Measurements from ENCODE around the gene RAB4A. TPM values are rescaled to one million over a fixed set of nuclear protein-coding genes. Genes with fewer than 3 reads are reported as not detected.

The RAB4A gene
- total RNA-seq, 1 experiment from 2014 or later = 66.7 TPM

- Mint-ChIP-seq H3K4me3 (no peak overlapping the region), H3K27ac (no peak overlapping the region), H3K9me3 (peaks cover 16 to 17% of the 10 kb centered on the region in 2 experiments), H3K27me3 (ENCODE audit: low read depth) (peaks cover 2% of the 10 kb centered on the region; the same call in 1 of the 2 replicates), H3K4me1 (peaks cover 19 to 24% of the 10 kb centered on the region in 2 experiments), H3K36me3 (ENCODE audit: insufficient read depth in 1 of 3, low read depth in 3 of 3) (peaks cover 3 to 18% (median 13%) of the 10 kb centered on the region in 3 experiments; a peak in 6 of 7 replicates)
- no peak overlapping the region for H3K14ac ChIP-seq (ENCODE audit: insufficient read depth, low read length)
- TF ChIP-seq CTCF (conservative IDR thresholded peaks at IDR 0.05) = no peak
- H3K4ac ChIP-seq (ENCODE audit: low read depth, low read length) = no peak overlapping the region
- no peak overlapping the region for H3K23ac ChIP-seq (ENCODE audit: insufficient read length, low read depth, low read length)
- no peak overlapping the region for H2AK5ac ChIP-seq (ENCODE audit: insufficient read length, low read length)
- H3K56ac ChIP-seq (ENCODE audit: insufficient read length, low read depth, low read length) = no peak overlapping the region
- H4K5ac ChIP-seq (ENCODE audit: insufficient read length, low read depth, low read length) = no peak overlapping the region
- H4K20me1 ChIP-seq (ENCODE audit: control insufficient read depth, insufficient read depth, insufficient read length) = no peaks in the 10 kb centered on the region
- no peak overlapping the region for H2BK5ac ChIP-seq (ENCODE audit: insufficient read length, low read length)
- H2AFZ ChIP-seq (ENCODE audit: low read length) = no peak overlapping the region
- no peaks in the 10 kb centered on the region for H3K79me2 ChIP-seq (ENCODE audit: insufficient read depth, low read length)
- H4K91ac ChIP-seq (ENCODE audit: insufficient read length, low read depth, low read length) = no peak overlapping the region
- H3K4me1 ChIP-seq (ENCODE audit: insufficient read depth, low read length) = peaks cover 9% of the 10 kb centered on the region; the same call in 1 of the 2 replicates
- no peaks in the 10 kb centered on the region for H3K9me3 ChIP-seq (ENCODE audit: control insufficient read depth, low read depth, low read length)
- no peak overlapping the region for H2BK20ac ChIP-seq (ENCODE audit: low read depth, low read length, poor library complexity, severe bottlenecking)
- no peaks in the 10 kb centered on the region for H3K79me1 ChIP-seq (ENCODE audit: insufficient read depth, low read depth, low read length, poor library complexity, severe bottlenecking)
- WGBS (ENCODE audit: extremely low coverage, insufficient read length, low lambda C conversion rate) = no CpG with 5 or more reads among the region's 2 CpGs
- no peak overlapping the region for H4K8ac ChIP-seq (replicated peaks; ENCODE audit: insufficient read length, low read depth, low read length)
- no peak overlapping the region for H3K9ac ChIP-seq (ENCODE audit: extremely low read depth, insufficient read length, low read length)
- H2BK15ac ChIP-seq (ENCODE audit: low read depth, low read length) = no peak overlapping the region
- no peak overlapping the region for H2BK120ac ChIP-seq (ENCODE audit: low read depth, low read length, poor library complexity, severe bottlenecking)
- no peak overlapping the region for H3K4me2 ChIP-seq (ENCODE audit: insufficient read depth, insufficient read length, low read length)
- no peak overlapping the region for H3T11ph ChIP-seq (ENCODE audit: low read length)
- no peaks in the 10 kb centered on the region for H3K23me2 ChIP-seq (ENCODE audit: insufficient read length, low read depth, low read length, poor library complexity, severe bottlenecking)
- no peak overlapping the region for H3K27ac ChIP-seq (ENCODE audit: insufficient read length, low read depth, low read length)
- no peak overlapping the region for H2BK12ac ChIP-seq (ENCODE audit: insufficient read length, low read depth, low read length)
- DNase-seq = no peak
- H3K27me3 ChIP-seq (ENCODE audit: insufficient read depth, low read length) = no peaks in the 10 kb centered on the region
- H3K18ac ChIP-seq (ENCODE audit: insufficient read length, low read depth, low read length) = no peak overlapping the region
Measured at GRCh38 chr1:229247871-229248270, 23.0 kb upstream of the RAB4A start.
